ENCODE results near the gene CAPN9.

The CAPN9 gene

DNA sequence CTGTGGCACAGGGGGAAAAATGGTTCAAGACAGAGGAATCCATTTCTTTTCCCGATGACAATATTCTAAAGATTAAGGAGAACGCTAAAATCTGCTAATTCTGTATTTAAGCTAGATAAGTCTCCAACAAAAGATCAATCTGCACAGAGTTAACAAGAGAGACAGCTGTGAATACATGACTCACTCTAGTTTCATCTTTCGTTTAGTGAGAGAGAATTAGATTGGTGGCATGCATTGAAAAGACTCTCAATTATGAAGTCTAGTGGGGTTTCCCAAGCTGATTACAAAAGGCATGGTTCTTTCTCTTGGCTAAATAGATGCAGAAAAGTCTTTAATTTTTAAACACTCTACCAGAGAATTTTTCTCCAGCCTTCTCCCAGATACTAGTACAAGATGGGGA, 34.4 kb downstream of the CAPN9 start:
- TF ChIP-seq, protein P1, sequence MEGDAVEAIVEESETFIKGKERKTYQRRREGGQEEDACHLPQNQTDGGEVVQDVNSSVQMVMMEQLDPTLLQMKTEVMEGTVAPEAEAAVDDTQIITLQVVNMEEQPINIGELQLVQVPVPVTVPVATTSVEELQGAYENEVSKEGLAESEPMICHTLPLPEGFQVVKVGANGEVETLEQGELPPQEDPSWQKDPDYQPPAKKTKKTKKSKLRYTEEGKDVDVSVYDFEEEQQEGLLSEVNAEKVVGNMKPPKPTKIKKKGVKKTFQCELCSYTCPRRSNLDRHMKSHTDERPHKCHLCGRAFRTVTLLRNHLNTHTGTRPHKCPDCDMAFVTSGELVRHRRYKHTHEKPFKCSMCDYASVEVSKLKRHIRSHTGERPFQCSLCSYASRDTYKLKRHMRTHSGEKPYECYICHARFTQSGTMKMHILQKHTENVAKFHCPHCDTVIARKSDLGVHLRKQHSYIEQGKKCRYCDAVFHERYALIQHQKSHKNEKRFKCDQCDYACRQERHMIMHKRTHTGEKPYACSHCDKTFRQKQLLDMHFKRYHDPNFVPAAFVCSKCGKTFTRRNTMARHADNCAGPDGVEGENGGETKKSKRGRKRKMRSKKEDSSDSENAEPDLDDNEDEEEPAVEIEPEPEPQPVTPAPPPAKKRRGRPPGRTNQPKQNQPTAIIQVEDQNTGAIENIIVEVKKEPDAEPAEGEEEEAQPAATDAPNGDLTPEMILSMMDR (IDR thresholded peaks at IDR 0.05): no peak
- TF ChIP-seq ZFX (IDR thresholded peaks at IDR 0.05; ENCODE audit: borderline replicate concordance): no peak
- H3K27ac ChIP-seq: no peak overlapping the region

- TF ChIP-seq ZFX (IDR thresholded peaks at IDR 0.05; ENCODE audit: borderline replicate concordance): no peak
- TF ChIP-seq, protein P1 (IDR thresholded peaks at IDR 0.05): no peak
- H3K27ac ChIP-seq: no peak overlapping the region
These were observed 37.0 kb downstream of the CAPN9 start for GRCh38 chr1:230784163-230784562.

GRCh38 chr1:230785636-230786384, 38.6 kb downstream of the CAPN9 start:
- no peak overlapping the region for H3K27ac ChIP-seq
- TF ChIP-seq, protein P1 (IDR thresholded peaks at IDR 0.05): no peak
- no peak for TF ChIP-seq ZFX (IDR thresholded peaks at IDR 0.05; ENCODE audit: borderline replicate concordance)

GRCh38 chr1:230786385-230786753, 39.2 kb downstream of the CAPN9 start:
- no peak overlapping the region for H3K27ac ChIP-seq
- TF ChIP-seq, protein P1 (IDR thresholded peaks at IDR 0.05): no peak
- TF ChIP-seq ZFX (IDR thresholded peaks at IDR 0.05; ENCODE audit: borderline replicate concordance): no peak

- no peak overlapping the region for H3K27ac ChIP-seq
- TF ChIP-seq, protein P1 (IDR thresholded peaks at IDR 0.05): no peak
- no peak for TF ChIP-seq ZFX (IDR thresholded peaks at IDR 0.05; ENCODE audit: borderline replicate concordance)
These were observed 40.3 kb downstream of the CAPN9 start for GRCh38 chr1:230787471-230787870.

GRCh38 chr1:230788561-230789275, 41.5 kb downstream of the CAPN9 start:
- TF ChIP-seq, protein P1 (IDR thresholded peaks at IDR 0.05): no peak
- TF ChIP-seq ZFX (IDR thresholded peaks at IDR 0.05; ENCODE audit: borderline replicate concordance): no peak
- H3K27ac ChIP-seq: no peak overlapping the region

GRCh38 chr1:230790026-230790425, 42.8 kb downstream of the CAPN9 start:
- TF ChIP-seq ZFX (IDR thresholded peaks at IDR 0.05; ENCODE audit: borderline replicate concordance): no peak
- TF ChIP-seq, protein P1 (IDR thresholded peaks at IDR 0.05): no peak
- no peak overlapping the region for H3K27ac ChIP-seq

Data from 22Rv1 (cell line).